Measurements from ENCODE around the gene SLC6A4.

Gene SLC6A4

GRCh38 chr17:30267625-30268024 is 32.1 kb upstream of the SLC6A4 start:
- DNase-seq (ENCODE audit: insufficient read length, low spot score): no peak
- no peak for TF ChIP-seq CTCF (IDR thresholded peaks at IDR 0.05; ENCODE audit: insufficient read depth, missing control alignments)
- no peak for FAIRE-seq

DNA sequence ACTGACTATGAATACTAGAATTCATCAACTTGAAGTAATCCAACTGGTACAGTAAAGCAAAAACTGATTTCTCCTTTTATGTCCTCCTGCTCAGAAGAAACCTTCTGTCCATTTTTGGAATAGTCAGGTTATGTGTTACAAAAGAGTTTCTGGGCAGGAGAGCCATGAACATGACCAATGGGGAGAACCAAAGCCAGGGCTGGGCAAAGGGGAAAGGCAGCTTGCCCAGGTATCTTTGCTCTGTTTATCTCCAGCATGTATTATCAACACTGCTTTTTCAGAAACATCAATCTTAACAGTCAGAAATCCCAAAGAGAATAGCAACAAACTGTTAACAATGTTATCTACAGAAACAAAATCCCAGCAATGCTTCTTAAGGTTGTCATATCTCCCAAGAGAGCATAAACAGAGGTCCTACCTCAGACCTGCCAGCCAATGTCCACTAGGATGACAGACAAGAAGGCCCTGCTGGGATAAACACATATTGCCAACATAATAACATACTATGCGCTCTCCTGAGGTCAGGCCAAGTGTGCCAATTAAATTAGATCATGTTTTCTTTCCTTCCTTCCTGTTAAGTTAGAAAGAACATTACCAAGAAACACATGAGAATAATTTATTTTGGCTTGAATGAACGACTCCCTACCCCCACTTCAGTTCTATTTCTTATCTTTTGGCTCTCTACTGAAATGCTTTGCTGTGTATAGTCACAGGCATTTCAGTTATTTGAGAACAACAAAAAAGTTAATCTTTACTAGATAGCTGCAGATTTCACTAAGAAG is 28.2 kb upstream of the SLC6A4 start:
- no peak for DNase-seq (ENCODE audit: insufficient read length, low spot score)
- FAIRE-seq: peak; percentile 32
- TF ChIP-seq CTCF (IDR thresholded peaks at IDR 0.05; ENCODE audit: insufficient read depth, missing control alignments): no peak

GRCh38 chr17:30256756-30257506 is 21.4 kb upstream of the SLC6A4 start:
- TF ChIP-seq CTCF (IDR thresholded peaks at IDR 0.05; ENCODE audit: insufficient read depth, missing control alignments): no peak
- no peak for DNase-seq (ENCODE audit: insufficient read length, low spot score)
- no peak for FAIRE-seq

DNA sequence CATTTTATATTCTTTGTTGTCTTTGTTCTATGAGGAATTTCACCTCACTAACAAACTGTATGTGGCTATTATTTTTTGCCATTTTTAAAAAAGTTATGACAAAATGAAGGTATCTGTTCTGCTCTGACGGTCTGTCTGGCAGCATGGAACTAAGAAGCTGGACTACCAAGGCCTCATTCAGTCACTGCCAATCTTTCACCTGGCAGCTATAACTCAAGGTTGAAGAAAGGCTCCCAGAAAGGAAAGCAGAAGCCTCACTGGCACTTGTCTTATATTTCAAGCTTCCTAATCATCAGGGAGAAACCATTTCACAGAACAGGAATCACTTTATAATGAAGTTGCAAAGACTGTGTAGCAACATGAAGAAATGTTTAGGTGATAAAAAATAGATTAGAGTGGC is 18.7 kb upstream of the SLC6A4 start:
- DNase-seq (ENCODE audit: insufficient read length, low spot score) (no peak), FAIRE-seq (no peak)
- TF ChIP-seq CTCF (IDR thresholded peaks at IDR 0.05; ENCODE audit: insufficient read depth, missing control alignments): no peak

GRCh38 chr17:30253312-30253711 is 17.8 kb upstream of the SLC6A4 start:
- TF ChIP-seq CTCF (IDR thresholded peaks at IDR 0.05; ENCODE audit: insufficient read depth, missing control alignments): no peak
- DNase-seq (ENCODE audit: insufficient read length, low spot score) (no peak), FAIRE-seq (no peak)

- DNase-seq (ENCODE audit: insufficient read length, low spot score) (no peak), FAIRE-seq (no peak)
- TF ChIP-seq CTCF (IDR thresholded peaks at IDR 0.05; ENCODE audit: insufficient read depth, missing control alignments): no peak
Observed at GRCh38 chr17:30251931-30252330, 16.4 kb upstream of the SLC6A4 start.

DNA sequence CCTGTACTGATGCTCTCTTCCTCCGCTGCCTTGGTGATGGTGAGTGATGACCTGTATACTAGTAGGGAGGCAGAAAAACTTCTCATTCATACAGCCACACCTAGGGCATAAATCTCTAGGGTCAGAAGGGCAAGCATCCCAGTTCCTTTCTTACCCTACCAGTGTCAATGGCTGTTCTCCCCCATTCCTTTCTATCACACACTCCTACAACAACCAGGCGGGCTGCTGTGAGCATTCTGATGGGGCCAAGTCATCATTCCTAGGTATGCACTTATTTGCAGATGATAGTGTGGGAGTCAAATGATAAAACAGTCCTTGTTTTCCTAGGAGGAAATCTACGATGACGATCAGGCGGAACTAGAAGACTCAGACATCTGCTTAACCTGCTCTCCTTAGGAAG is 14.0 kb upstream of the SLC6A4 start:
- TF ChIP-seq CTCF (IDR thresholded peaks at IDR 0.05; ENCODE audit: insufficient read depth, missing control alignments): no peak
- FAIRE-seq: no peak
- DNase-seq (ENCODE audit: insufficient read length, low spot score): no peak

Measured in D721Med (cell line).